ENCODE data around the gene PLXNB2. TPM values are rescaled to one million over a fixed set of nuclear protein-coding genes. Genes with fewer than 3 reads are reported as not detected.

The PLXNB2 gene
- total and polyA plus RNA-seq, 2 of the 4 experiments (the other 2 are of a cell fraction), result 73.1 to 202 TPM

DNA sequence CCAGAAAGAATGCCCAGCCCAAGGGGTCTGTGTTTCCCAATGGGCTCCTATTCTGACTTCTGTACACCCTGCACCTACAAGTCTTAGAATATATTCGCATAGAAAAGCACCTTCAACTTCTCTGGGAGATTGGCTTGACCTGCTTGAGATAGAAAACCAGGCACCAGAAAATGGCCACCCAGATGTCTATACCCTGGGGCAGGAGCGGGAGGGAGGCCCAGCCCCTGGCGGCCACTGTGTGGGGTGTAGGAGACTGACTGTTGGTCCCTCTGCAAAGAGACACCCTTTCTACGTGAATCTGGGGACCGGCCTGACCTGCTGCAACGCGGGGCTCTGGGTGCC lies 10.9 kb upstream of the PLXNB2 start:
- BruUV-seq (replicated peaks), result no TSS peak
- POLR2A ChIA-PET (ENCODE audit: unreplicated experiment), result no interaction called here
- 70% methylated on average over 5 of the region's 7 CpGs; no CpG with 5 or more reads in 1 of the 2 experiments for WGBS, 2 experiments (ENCODE audit: extremely low coverage in 2 of 2, insufficient read length in 1 of 2)

More for the DNA sequence above, 10.9 kb upstream of the PLXNB2 start:
- DNase-seq (no peak), ATAC-seq (ENCODE audit: low read depth) (no peak)
- TF ChIP-seq FOS (IDR thresholded peaks at IDR 0.05; ENCODE audit: low read depth, low read length) (no peak), BHLHE40 (IDR thresholded peaks at IDR 0.05; ENCODE audit: low read depth, low read length) (no peak), MAFK (IDR thresholded peaks at IDR 0.05; ENCODE audit: low read depth, low read length) (no peak), RFX5 (IDR thresholded peaks at IDR 0.05; ENCODE audit: low read depth, low read length) (no peak), MAZ (IDR thresholded peaks at IDR 0.05; ENCODE audit: borderline replicate concordance, low read depth, low read length) (no peak), RCOR1 (IDR thresholded peaks at IDR 0.05; ENCODE audit: insufficient replicate concordance, low read length) (no peak), RAD21 (IDR thresholded peaks at IDR 0.05; ENCODE audit: low read length) (no peak), NFE2L2 (IDR thresholded peaks at IDR 0.05; ENCODE audit: low read depth, low read length) (no peak), CEBPB (IDR thresholded peaks at IDR 0.05; ENCODE audit: low read depth, low read length) (no peak), MXI1 (IDR thresholded peaks at IDR 0.05; ENCODE audit: borderline replicate concordance, low read depth, low read length) (no peak), POLR2A (IDR thresholded peaks at IDR 0.05; ENCODE audit: low read depth, low read length) (no peak), CHD1 (IDR thresholded peaks at IDR 0.05; ENCODE audit: low read depth, low read length) (no peak)
- TF ChIP-seq, protein P1, sequence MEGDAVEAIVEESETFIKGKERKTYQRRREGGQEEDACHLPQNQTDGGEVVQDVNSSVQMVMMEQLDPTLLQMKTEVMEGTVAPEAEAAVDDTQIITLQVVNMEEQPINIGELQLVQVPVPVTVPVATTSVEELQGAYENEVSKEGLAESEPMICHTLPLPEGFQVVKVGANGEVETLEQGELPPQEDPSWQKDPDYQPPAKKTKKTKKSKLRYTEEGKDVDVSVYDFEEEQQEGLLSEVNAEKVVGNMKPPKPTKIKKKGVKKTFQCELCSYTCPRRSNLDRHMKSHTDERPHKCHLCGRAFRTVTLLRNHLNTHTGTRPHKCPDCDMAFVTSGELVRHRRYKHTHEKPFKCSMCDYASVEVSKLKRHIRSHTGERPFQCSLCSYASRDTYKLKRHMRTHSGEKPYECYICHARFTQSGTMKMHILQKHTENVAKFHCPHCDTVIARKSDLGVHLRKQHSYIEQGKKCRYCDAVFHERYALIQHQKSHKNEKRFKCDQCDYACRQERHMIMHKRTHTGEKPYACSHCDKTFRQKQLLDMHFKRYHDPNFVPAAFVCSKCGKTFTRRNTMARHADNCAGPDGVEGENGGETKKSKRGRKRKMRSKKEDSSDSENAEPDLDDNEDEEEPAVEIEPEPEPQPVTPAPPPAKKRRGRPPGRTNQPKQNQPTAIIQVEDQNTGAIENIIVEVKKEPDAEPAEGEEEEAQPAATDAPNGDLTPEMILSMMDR (conservative IDR thresholded peaks at IDR 0.05; ENCODE audit: low read depth, low read length), result no peak
- TF ChIP-seq, protein P2, sequence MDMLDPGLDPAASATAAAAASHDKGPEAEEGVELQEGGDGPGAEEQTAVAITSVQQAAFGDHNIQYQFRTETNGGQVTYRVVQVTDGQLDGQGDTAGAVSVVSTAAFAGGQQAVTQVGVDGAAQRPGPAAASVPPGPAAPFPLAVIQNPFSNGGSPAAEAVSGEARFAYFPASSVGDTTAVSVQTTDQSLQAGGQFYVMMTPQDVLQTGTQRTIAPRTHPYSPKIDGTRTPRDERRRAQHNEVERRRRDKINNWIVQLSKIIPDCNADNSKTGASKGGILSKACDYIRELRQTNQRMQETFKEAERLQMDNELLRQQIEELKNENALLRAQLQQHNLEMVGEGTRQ (IDR thresholded peaks at IDR 0.05; ENCODE audit: low read depth, low read length), result no peak
- TF ChIP-seq, protein P3, sequence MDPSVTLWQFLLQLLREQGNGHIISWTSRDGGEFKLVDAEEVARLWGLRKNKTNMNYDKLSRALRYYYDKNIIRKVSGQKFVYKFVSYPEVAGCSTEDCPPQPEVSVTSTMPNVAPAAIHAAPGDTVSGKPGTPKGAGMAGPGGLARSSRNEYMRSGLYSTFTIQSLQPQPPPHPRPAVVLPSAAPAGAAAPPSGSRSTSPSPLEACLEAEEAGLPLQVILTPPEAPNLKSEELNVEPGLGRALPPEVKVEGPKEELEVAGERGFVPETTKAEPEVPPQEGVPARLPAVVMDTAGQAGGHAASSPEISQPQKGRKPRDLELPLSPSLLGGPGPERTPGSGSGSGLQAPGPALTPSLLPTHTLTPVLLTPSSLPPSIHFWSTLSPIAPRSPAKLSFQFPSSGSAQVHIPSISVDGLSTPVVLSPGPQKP (IDR thresholded peaks at IDR 0.05; ENCODE audit: borderline replicate concordance, low read depth, low read length), result no peak
- H2BK120ac ChIP-seq (ENCODE audit: low read depth, low read length), result no peak overlapping the region
- no peaks in the 10 kb centered on the region for H4K20me1 ChIP-seq (ENCODE audit: insufficient read depth, low read length)
- no peaks in the 10 kb centered on the region for H3K9me1 ChIP-seq (ENCODE audit: insufficient read depth, low read length)
- intact Hi-C loops (cut with micrococcal nuclease), result no loop called here
- H2AFZ ChIP-seq (replicated peaks; ENCODE audit: low read length, poor library complexity), result no peak overlapping the region
- H3K9me3 ChIP-seq (ENCODE audit: control insufficient read depth, insufficient read depth, low read length), result no peaks in the 10 kb centered on the region
- peaks cover 3% of the 10 kb centered on the region; the same call in 1 of the 2 replicates for H3K27me3 ChIP-seq (ENCODE audit: control insufficient read depth, insufficient read depth, low read length)
- H3K23ac ChIP-seq (ENCODE audit: low read depth, low read length), result no peak overlapping the region
- no peaks in the 10 kb centered on the region for H3K79me1 ChIP-seq (ENCODE audit: low read depth in 1 of 2, low read length in 2 of 2)
- H2BK5ac ChIP-seq (ENCODE audit: low read depth, low read length, poor library complexity, severe bottlenecking), result no peak overlapping the region
- no peak overlapping the region for H3K4me3 ChIP-seq (ENCODE audit: insufficient read depth, low read depth, low read length)
- H4K91ac ChIP-seq (ENCODE audit: insufficient read depth, low read depth, low read length), result no peak overlapping the region
- CTCF ChIA-PET, result no interaction called here
- no peak overlapping the region for H3K56ac ChIP-seq (ENCODE audit: extremely low read depth, insufficient read depth, low read length)
- H2BK20ac ChIP-seq (ENCODE audit: low read depth, low read length), result no peak overlapping the region
- no peaks in the 10 kb centered on the region for H3K36me3 ChIP-seq (ENCODE audit: control insufficient read depth, insufficient read depth, low read length)
- no peak overlapping the region for H3K4ac ChIP-seq (ENCODE audit: low read depth, low read length)
- no peak overlapping the region for H3K9ac ChIP-seq (ENCODE audit: low read depth, low read length)
- dilution Hi-C loops (cut with HindIII; ENCODE audit: low sequenced_read_pairs, unreplicated experiment), result no loop called here
- H4K5ac ChIP-seq (ENCODE audit: low read depth, low read length), result no peak overlapping the region
- no peak overlapping the region for H2AK9ac ChIP-seq (replicated peaks; ENCODE audit: low read depth, low read length, poor library complexity)
- H4K8ac ChIP-seq (ENCODE audit: low read depth in 2 of 2, low read length in 2 of 2), result no peak overlapping the region
- in situ Hi-C loops (cut with MboI; ENCODE audit: low sequenced_read_pairs), result no loop called here
- H3K4me2 ChIP-seq (ENCODE audit: low read depth, low read length), result no peak overlapping the region
- no peak overlapping the region for H3K27ac ChIP-seq (ENCODE audit: insufficient read depth, low read length)
- no peak overlapping the region for H2BK15ac ChIP-seq (ENCODE audit: low read depth, low read length)
- H3K14ac ChIP-seq (replicated peaks; ENCODE audit: low read depth, low read length), result no peak overlapping the region
- H3K4me1 ChIP-seq (ENCODE audit: control insufficient read depth, insufficient read depth, low read length), result no peaks in the 10 kb centered on the region
- H2AK5ac ChIP-seq (ENCODE audit: low read depth, low read length), result no peak overlapping the region
- no peak overlapping the region for H3K18ac ChIP-seq (ENCODE audit: low read depth, low read length)
